ENCODE measurements around the gene RBM38.

Gene RBM38

GRCh38 chr20:57380081-57380750, 11.0 kb upstream of the RBM38 start (continued):
- TF ChIP-seq MZF1 (tag by site-specific recombination; IDR thresholded peaks at IDR 0.05; ENCODE audit: borderline replicate concordance), result no peak
- no peak for TF ChIP-seq ZNF776 (tag by site-specific recombination; IDR thresholded peaks at IDR 0.05; ENCODE audit: borderline replicate concordance)
- TF ChIP-seq ZBTB26 (tag by site-specific recombination; optimal IDR thresholded peaks at IDR 0.05), result no peak
- no peak for TF ChIP-seq ZBTB20 (tag by site-specific recombination; IDR thresholded peaks at IDR 0.05)

GRCh38 chr20:57381596-57382503, 9.3 kb upstream of the RBM38 start:
- H3K4me3 ChIP-seq (ENCODE audit: low read depth, low read length), result no peak overlapping the region
- POLR2A ChIA-PET, result no interaction called here
- H3K27ac ChIP-seq (ENCODE audit: extremely low read depth, low read depth, low read length), result no peak overlapping the region
- H3K36me3 ChIP-seq (ENCODE audit: control insufficient read depth in 2 of 2, insufficient read depth in 1 of 2, low read length in 2 of 2), result peaks cover 4 to 57% of the 10 kb centered on the region in 2 experiments; a peak in 2 of 3 replicates
- no peaks in the 10 kb centered on the region for H3K9me3 ChIP-seq (ENCODE audit: control insufficient read depth, insufficient read depth, low read depth, low read length)
- H3K4me1 ChIP-seq (ENCODE audit: control insufficient read depth, insufficient read depth, low read length), result no peaks in the 10 kb centered on the region
- CTCF ChIA-PET, result interaction anchor here (0.6 to 2.3 kb wide), 25 partner anchors 9 to 815 kb away, joined by 3 to 26 read pairs (median 4); partner anchors contain the start of gene RAE1
- no peak for TF ChIP-seq ZFHX2 (tag by site-specific recombination; conservative IDR thresholded peaks at IDR 0.05)
- TF ChIP-seq ZNF600 (tag by site-specific recombination; IDR thresholded peaks at IDR 0.05), result no peak
- TF ChIP-seq SP3 (tag by site-specific recombination; IDR thresholded peaks at IDR 0.05), result no peak
- no peak for TF ChIP-seq ZNF292 (tag by site-specific recombination; IDR thresholded peaks at IDR 0.05; ENCODE audit: borderline replicate concordance, low read depth)
- no peak for TF ChIP-seq ZNF169 (tag by site-specific recombination; IDR thresholded peaks at IDR 0.05)
- TF ChIP-seq ELK4 (IDR thresholded peaks at IDR 0.05; ENCODE audit: borderline replicate concordance, low read depth, low read length), result no peak
- TF ChIP-seq ZNF2 (tag by site-specific recombination; IDR thresholded peaks at IDR 0.05), result no peak
- no peak for TF ChIP-seq ZNF214 (tag by site-specific recombination; IDR thresholded peaks at IDR 0.05; ENCODE audit: borderline replicate concordance)
- no peak for TF ChIP-seq ZBTB1 (tag by site-specific recombination; IDR thresholded peaks at IDR 0.05)
- no peak for TF ChIP-seq ZNF174 (tag by site-specific recombination; IDR thresholded peaks at IDR 0.05)
- TF ChIP-seq ZNF10 (tag by site-specific recombination; IDR thresholded peaks at IDR 0.05), result no peak
- TF ChIP-seq ZNF785 (tag by site-specific recombination; IDR thresholded peaks at IDR 0.05), result no peak
- no peak for TF ChIP-seq PRDM1 (tag by site-specific recombination; IDR thresholded peaks at IDR 0.05)
- TF ChIP-seq ZNF544 (tag by site-specific recombination; IDR thresholded peaks at IDR 0.05), result no peak
- TF ChIP-seq ZNF274 (IDR thresholded peaks at IDR 0.05; ENCODE audit: low read length), result no peak
- no peak for TF ChIP-seq ZNF274 (tag by site-specific recombination; IDR thresholded peaks at IDR 0.05; ENCODE audit: borderline replicate concordance)
- no peak for TF ChIP-seq ZNF792 (tag by site-specific recombination; IDR thresholded peaks at IDR 0.05)
- TF ChIP-seq GFI1B (tag by site-specific recombination; IDR thresholded peaks at IDR 0.05), result no peak
- no peak for TF ChIP-seq ZNF621 (tag by site-specific recombination; IDR thresholded peaks at IDR 0.05)
- TF ChIP-seq GLIS2 (tag by site-specific recombination; IDR thresholded peaks at IDR 0.05), result no peak
- no peak for TF ChIP-seq BCL11A (tag by site-specific recombination; IDR thresholded peaks at IDR 0.05; ENCODE audit: low read depth)
- TF ChIP-seq ZNF146 (tag by site-specific recombination; IDR thresholded peaks at IDR 0.05), result 0 out of 2 replicates have a peak, but pooled peaks have one; percentile 28
- peak; percentile 13; the same call in 1 of the 2 replicates for TF ChIP-seq ZSCAN30 (tag by site-specific recombination; IDR thresholded peaks at IDR 0.05)
- peak; percentile 63 for TF ChIP-seq ZNF654 (tag by site-specific recombination; IDR thresholded peaks at IDR 0.05; ENCODE audit: low read depth)
- TF ChIP-seq ZNF510 (tag by site-specific recombination; IDR thresholded peaks at IDR 0.05; ENCODE audit: insufficient replicate concordance), result no peak
- TF ChIP-seq ZNF138 (tag by site-specific recombination; IDR thresholded peaks at IDR 0.05; ENCODE audit: borderline replicate concordance), result no peak
- peak; percentile 71 for TF ChIP-seq CTCF (tag by site-specific recombination; IDR thresholded peaks at IDR 0.05)
- TF ChIP-seq GLIS1 (tag by site-specific recombination; IDR thresholded peaks at IDR 0.05), result no peak
- TF ChIP-seq ZNF624 (tag by site-specific recombination; IDR thresholded peaks at IDR 0.05), result no peak
- no peak for TF ChIP-seq ZNF596 (tag by site-specific recombination; IDR thresholded peaks at IDR 0.05)
